SK-N-SH (cell line): Measurements from ENCODE around the gene PHF23. TPM values are rescaled to one million over a fixed set of nuclear protein-coding genes. Genes with fewer than 3 reads are reported as not detected.

Source experiments
- CTCF ChIA-PET: fragments of 300-600, 350-600 bp; formaldehyde crosslinking; extraction: SDS; loops from one replicate; lab custom pipeline; 2021; lab: Yijun Ruan, JAX
- POLR2A ChIA-PET: fragments of 350-600 bp; sonication (Branson Sonifier 250); formaldehyde crosslinking; extraction: SDS; loops from one replicate; lab custom pipeline; 2020; ENCODE audit warnings: antibody characterized with exemption, inconsistent platforms; lab: Yijun Ruan, JAX
- DNase-seq: peaks from one replicate; pipeline ENCODE4 v3.0.0; 2012
- H2AFZ ChIP-seq: fragments of 200-600 bp; sonication (generic); 2 replicates; pipeline ENCODE4 v1.8.1; 2016; ENCODE audit warnings: antibody characterized with exemption, mild to moderate bottlenecking, low read depth
- H3F3A ChIP-seq: fragments of 200-600 bp; sonication (generic); replicated peaks from 2 replicates; pipeline ENCODE3; 2016; ENCODE audit warnings: antibody characterized with exemption, mild to moderate bottlenecking; ENCODE audit not compliant: insufficient read depth
- H3K27ac ChIP-seq, 2 experiments: fragments of 200-500 bp in 1 of 2; fragments of 200-600 bp in 1 of 2; sonication (Bioruptor generic) in 1 of 2; sonication (generic), shearing (Covaris generic) in 1 of 2; 2 replicates each; pipeline versions ENCODE4 v1.5.1 to v1.6.1; 2014 to 2016; ENCODE audit warnings: low read depth in 2 of 2, inconsistent platforms in 1 of 2, low read length in 1 of 2, mild to moderate bottlenecking in 1 of 2, mixed read lengths in 1 of 2
- H3K27me3 ChIP-seq: fragments of 200-600 bp; sonication (generic), shearing (Covaris generic); 2 replicates; pipeline ENCODE4 v1.6.1; 2016; ENCODE audit warnings: mixed run types; ENCODE audit not compliant: insufficient read depth
- H3K36me3 ChIP-seq, 2 experiments: fragments of 200-500 bp in 1 of 2; fragments of 200-600 bp in 1 of 2; sonication (Bioruptor generic) in 1 of 2; sonication (generic) in 1 of 2; replicated peaks in 1 of 2; 2 replicates each; pipeline versions ENCODE3 to v1.5.1; 2014 to 2016; ENCODE audit warnings: low read length in 1 of 2, mild to moderate bottlenecking in 1 of 2; ENCODE audit not compliant: insufficient read depth in 2 of 2, control insufficient read depth in 1 of 2
- H3K4me1 ChIP-seq, 2 experiments: fragments of 200-500 bp in 1 of 2; fragments of 200-600 bp in 1 of 2; sonication (Bioruptor generic) in 1 of 2; sonication (generic), shearing (Covaris generic) in 1 of 2; 2 replicates each; pipeline versions ENCODE4 v1.5.1 to v1.6.1; 2014 to 2016; ENCODE audit warnings: low read depth in 1 of 2, low read length in 1 of 2, mixed run types in 1 of 2; ENCODE audit not compliant: insufficient read depth in 2 of 2, control insufficient read depth in 1 of 2
- H3K4me2 ChIP-seq: fragments of 200-600 bp; sonication (generic), shearing (Covaris generic); 2 replicates; pipeline ENCODE4 v1.6.1; 2017; ENCODE audit warnings: mixed run types
- H3K4me3 ChIP-seq, 2 experiments: fragments of 200-500 bp in 1 of 2; fragments of 200-600 bp in 1 of 2; sonication (Bioruptor generic) in 1 of 2; sonication (generic), shearing (Covaris generic) in 1 of 2; 2 replicates each; pipeline versions ENCODE4 v1.5.1 to v1.8.1; 2014 to 2016; ENCODE audit warnings: low read depth in 2 of 2, inconsistent platforms in 1 of 2, low read length in 1 of 2, mild to moderate bottlenecking in 1 of 2, mixed read lengths in 1 of 2, moderate library complexity in 1 of 2
- H3K79me2 ChIP-seq: fragments of 200-600 bp; sonication (generic); 2 replicates; pipeline ENCODE4 v1.8.1; 2017; ENCODE audit warnings: mild to moderate bottlenecking; ENCODE audit not compliant: insufficient read depth
- H3K9ac ChIP-seq: fragments of 200-600 bp; sonication (generic); 2 replicates; pipeline ENCODE4 v1.6.1; 2017; ENCODE audit warnings: mixed run types
- H3K9me2 ChIP-seq: fragments of 200-600 bp; sonication (generic); 2 replicates; pipeline ENCODE4 v1.6.1; 2017; ENCODE audit warnings: mixed run types
- H3K9me3 ChIP-seq: fragments of 200-600 bp; sonication (generic); 2 replicates; pipeline ENCODE4 v1.6.1; 2017; ENCODE audit warnings: mixed run types, mild to moderate bottlenecking, moderate library complexity
- H4K20me1 ChIP-seq: fragments of 200-600 bp; sonication (generic); 2 replicates; pipeline ENCODE4 v1.6.1; 2017; ENCODE audit warnings: mild to moderate bottlenecking, mixed run types; ENCODE audit not compliant: insufficient read depth
- CHD2 ChIP-seq: fragments of 150-350 bp; IDR thresholded peaks from 2 replicates; pipeline ENCODE4 v1.6.1; 2018; ENCODE audit warnings: low read length; ENCODE audit not compliant: partially characterized antibody
- EP300 ChIP-seq, 2 experiments: IDR thresholded peaks; 2 replicates each; pipeline versions ENCODE4 v1.4.0 to v1.6.1; 2012; ENCODE audit warnings: borderline replicate concordance in 1 of 2, low read depth in 1 of 2, low read length in 1 of 2
- EZH2phosphoT487 ChIP-seq: fragments of 200-600 bp; sonication (generic); IDR thresholded peaks from 2 replicates; pipeline ENCODE4 v1.6.1; 2017; ENCODE audit warnings: low read depth, mixed run types, mild to moderate bottlenecking, antibody characterized with exemption, moderate library complexity, borderline replicate concordance
- FOXJ3 ChIP-seq: sonication (generic); formaldehyde crosslinking; IDR thresholded peaks from 2 replicates; pipeline ENCODE4 v1.5.1; 2020; ENCODE audit warnings: mild to moderate bottlenecking, missing genetic modification reagents
- FOXM1 ChIP-seq: IDR thresholded peaks from 2 replicates; pipeline ENCODE4 v1.4.0; 2012; ENCODE audit warnings: low read depth, mild to moderate bottlenecking
- GABPA ChIP-seq: IDR thresholded peaks from 2 replicates; pipeline ENCODE4 v1.4.0; 2012; ENCODE audit warnings: low read depth, mild to moderate bottlenecking
- JUND ChIP-seq: IDR thresholded peaks from 2 replicates; pipeline ENCODE4 v1.4.0; 2012
- MXI1 ChIP-seq: IDR thresholded peaks from 2 replicates; pipeline ENCODE4 v1.6.1; 2012; ENCODE audit warnings: mild to moderate bottlenecking, low read depth, low read length, improper control_type of control experiment
- PBX3 ChIP-seq: IDR thresholded peaks from 2 replicates; pipeline ENCODE4; 2012
- POLR2AphosphoS5 ChIP-seq: IDR thresholded peaks from 2 replicates; pipeline ENCODE4 v1.6.1; 2012; ENCODE audit warnings: low read depth, low read length
- SMC3 ChIP-seq: IDR thresholded peaks from 2 replicates; pipeline ENCODE4 v1.6.1; 2012; ENCODE audit warnings: low read depth, low read length, improper control_type of control experiment
- WGBS: methylation state at CpG from one replicate; pipeline ENCODE4 v1.1.6; 2017; ENCODE audit warnings: low lambda C conversion rate; 5-methylcytosine and 5-hydroxymethylcytosine counted together
- polyA plus RNA-seq, 3 experiments: library from polyadenylated mRNA; depleted of rRNA; stranded (reverse); fragments of >200 nt; gene quantifications; 2 replicates each; pipeline ENCODE4 v1.2.3, GENCODE V29; 2012
- TF ChIP-seq, protein P1 (sequence below): fragments of 150-350 bp; IDR thresholded peaks from 2 replicates; pipeline ENCODE4 v1.6.1; 2017; ENCODE audit warnings: antibody characterized with exemption, low read length, low read depth, borderline replicate concordance
- TF ChIP-seq, protein P2 (sequence below): fragments of 200-600 bp; sonication (generic); IDR thresholded peaks from 2 replicates; pipeline ENCODE4 v1.6.1; 2017; ENCODE audit warnings: antibody characterized with exemption, mild to moderate bottlenecking, moderate library complexity

The PHF23 gene
- polyA plus RNA-seq, 1 of the 3 experiments (the other 2 are of a cell fraction) = 53.3 TPM

- Histone ChIP-seq H3K9me3 (no peaks in the 10 kb centered on the region), H3K4me1 (peaks cover 12 to 32% of the 10 kb centered on the region in 2 experiments; a peak in 2 of 4 replicates), H3K9ac (no peak overlapping the region), H3K4me3 (no peak overlapping the region), H3K27ac (0 out of 4 replicates have a peak overlapping the region, but pooled peaks of 1 of the 2 experiments have one; percentile 11), H3K4me2 (no peak overlapping the region), H3K9me2 (no peaks in the 10 kb centered on the region), H3F3A (peaks cover 39% of the 10 kb centered on the region), H3K27me3 (no peaks in the 10 kb centered on the region), H4K20me1 (no peaks in the 10 kb centered on the region; the same call in 1 of the 2 replicates), H3K79me2 (peaks cover 22% of the 10 kb centered on the region), H3K36me3 (peaks cover 28 to 57% of the 10 kb centered on the region in 2 experiments), H2AFZ (no peak overlapping the region)
- CTCF ChIA-PET = interaction anchor here (3.5 kb wide), 1 partner anchor 8 kb away, joined by 15 read pairs; no protein-coding TSS in a partner anchor
- POLR2A ChIA-PET = interaction anchor here (4.9 kb wide), 1 partner anchor 12 kb away, joined by 27 read pairs; the partner anchor contains the start of gene DVL2
- WGBS = 84% methylated on average over 7 of the region's 7 CpGs
- TF ChIP-seq MXI1 (no peak), JUND (peak; percentile 22; the same call in 1 of the 2 replicates), PBX3 (0 out of 2 replicates have a peak, but pooled peaks have one; percentile 0), CHD2 (peak; percentile 19), EZH2phosphoT487 (no peak)
- TF ChIP-seq, protein P1, sequence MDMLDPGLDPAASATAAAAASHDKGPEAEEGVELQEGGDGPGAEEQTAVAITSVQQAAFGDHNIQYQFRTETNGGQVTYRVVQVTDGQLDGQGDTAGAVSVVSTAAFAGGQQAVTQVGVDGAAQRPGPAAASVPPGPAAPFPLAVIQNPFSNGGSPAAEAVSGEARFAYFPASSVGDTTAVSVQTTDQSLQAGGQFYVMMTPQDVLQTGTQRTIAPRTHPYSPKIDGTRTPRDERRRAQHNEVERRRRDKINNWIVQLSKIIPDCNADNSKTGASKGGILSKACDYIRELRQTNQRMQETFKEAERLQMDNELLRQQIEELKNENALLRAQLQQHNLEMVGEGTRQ = no peak
- no peak for DNase-seq
These were observed 16.3 kb downstream of the PHF23 start for GRCh38 chr17:7222972-7223292.

DNA sequence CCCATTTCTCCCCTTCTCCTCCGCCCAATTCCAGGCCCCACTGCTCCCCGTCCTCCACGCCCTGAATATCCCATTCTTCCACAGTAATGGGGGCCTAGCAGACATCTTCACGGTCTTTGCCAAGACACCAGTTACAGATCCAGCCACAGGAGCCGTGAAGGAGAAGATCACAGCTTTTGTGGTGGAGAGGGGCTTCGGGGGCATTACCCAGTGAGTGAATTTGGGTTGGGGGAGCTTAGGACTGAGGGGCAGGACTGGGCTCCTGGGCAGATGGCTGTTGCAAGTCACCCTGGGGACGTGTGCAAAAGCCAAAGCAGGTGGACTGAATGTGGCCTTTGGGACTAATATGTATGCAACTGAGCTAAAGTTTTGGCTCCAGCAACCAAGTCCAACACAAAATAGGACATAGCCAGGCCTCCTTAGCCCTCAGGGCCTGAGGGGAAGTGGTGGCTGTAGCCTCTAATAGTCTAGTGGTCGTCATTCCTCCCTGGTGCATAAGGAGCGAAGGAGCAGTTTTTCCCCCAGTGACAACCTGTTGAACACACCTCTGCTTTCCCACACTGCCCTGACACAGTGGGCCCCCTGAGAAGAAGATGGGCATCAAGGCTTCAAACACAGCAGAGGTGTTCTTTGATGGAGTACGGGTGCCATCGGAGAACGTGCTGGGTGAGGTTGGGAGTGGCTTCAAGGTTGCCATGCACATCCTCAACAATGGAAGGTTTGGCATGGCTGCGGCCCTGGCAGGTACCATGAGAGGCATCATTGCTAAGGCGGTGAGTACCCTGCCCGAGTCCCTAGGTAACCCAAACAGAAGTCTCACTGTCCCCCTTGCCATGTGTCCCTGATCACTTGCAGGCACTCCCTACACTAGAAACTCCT is 16.9 kb downstream of the PHF23 start:
- Histone ChIP-seq H3K27ac (peak overlapping the region in 1 of 2 experiments; percentile 9; a peak in 1 of 4 replicates), H4K20me1 (no peaks in the 10 kb centered on the region; the same call in 1 of the 2 replicates)
- CTCF ChIA-PET = interaction anchor here (0.6 to 4.3 kb wide), 6 partner anchors 8 to 176 kb away, joined by 3 to 29 read pairs (median 9); partner anchors contain the start of genes DVL2 and PHF23

More for the DNA sequence above, 16.9 kb downstream of the PHF23 start:
- Histone ChIP-seq H3K9me3 (no peaks in the 10 kb centered on the region), H3K4me1 (peaks cover 16 to 35% of the 10 kb centered on the region in 2 experiments; a peak in 2 of 4 replicates), H3K36me3 (peaks cover 28 to 51% of the 10 kb centered on the region in 2 experiments), H3K9me2 (no peaks in the 10 kb centered on the region), H3K4me3 (no peak overlapping the region), H3K27me3 (no peaks in the 10 kb centered on the region), H3K79me2 (peaks cover 26% of the 10 kb centered on the region), H2AFZ (no peak overlapping the region), H3K4me2 (peak overlapping the region; percentile 100; the same call in 1 of the 2 replicates), H3K9ac (no peak overlapping the region), H3F3A (peaks cover 39% of the 10 kb centered on the region)
- TF ChIP-seq PBX3 = 0 out of 2 replicates have a peak, but pooled peaks have one; percentile 3
- TF ChIP-seq, protein P2, sequence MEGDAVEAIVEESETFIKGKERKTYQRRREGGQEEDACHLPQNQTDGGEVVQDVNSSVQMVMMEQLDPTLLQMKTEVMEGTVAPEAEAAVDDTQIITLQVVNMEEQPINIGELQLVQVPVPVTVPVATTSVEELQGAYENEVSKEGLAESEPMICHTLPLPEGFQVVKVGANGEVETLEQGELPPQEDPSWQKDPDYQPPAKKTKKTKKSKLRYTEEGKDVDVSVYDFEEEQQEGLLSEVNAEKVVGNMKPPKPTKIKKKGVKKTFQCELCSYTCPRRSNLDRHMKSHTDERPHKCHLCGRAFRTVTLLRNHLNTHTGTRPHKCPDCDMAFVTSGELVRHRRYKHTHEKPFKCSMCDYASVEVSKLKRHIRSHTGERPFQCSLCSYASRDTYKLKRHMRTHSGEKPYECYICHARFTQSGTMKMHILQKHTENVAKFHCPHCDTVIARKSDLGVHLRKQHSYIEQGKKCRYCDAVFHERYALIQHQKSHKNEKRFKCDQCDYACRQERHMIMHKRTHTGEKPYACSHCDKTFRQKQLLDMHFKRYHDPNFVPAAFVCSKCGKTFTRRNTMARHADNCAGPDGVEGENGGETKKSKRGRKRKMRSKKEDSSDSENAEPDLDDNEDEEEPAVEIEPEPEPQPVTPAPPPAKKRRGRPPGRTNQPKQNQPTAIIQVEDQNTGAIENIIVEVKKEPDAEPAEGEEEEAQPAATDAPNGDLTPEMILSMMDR = no peak
- TF ChIP-seq FOXJ3 (CRISPR knock-in tag) = no peak
- TF ChIP-seq FOXM1 = no peak
- 0 out of 2 replicates have a peak, but pooled peaks have one; percentile 5 for TF ChIP-seq POLR2AphosphoS5
- no peak for TF ChIP-seq GABPA
- no peak for TF ChIP-seq SMC3
- no peak for TF ChIP-seq EP300 (IDR thresholded peaks at IDR 0.05; ENCODE audit: borderline replicate concordance in 1 of 2, low read depth in 1 of 2, low read length in 1 of 2)
- DNase-seq = no peak
- POLR2A ChIA-PET = interaction anchor here (1.0 to 4.9 kb wide), 4 partner anchors 10 to 29 kb away, joined by 4 to 27 read pairs (median 8); partner anchors contain the start of genes CTDNEP1, DVL2 and ELP5
- 88% methylated on average over 12 of the region's 15 CpGs for WGBS
